ENCODE data around the gene HMCN1.

GRCh38 chr1:185739967-185740366 lies 5.8 kb downstream of the HMCN1 start:
- TF ChIP-seq POLR2A (IDR thresholded peaks at IDR 0.05; ENCODE audit: low read length), result no peak
- TF ChIP-seq GATA1 (IDR thresholded peaks at IDR 0.05; ENCODE audit: low read depth, low read length), result no peak
